ENCODE measurements around the gene B4GALT4. TPM values are rescaled to one million over a fixed set of nuclear protein-coding genes. Genes with fewer than 3 reads are reported as not detected.

Gene B4GALT4
- polyA plus RNA-seq, 3 donors = 35.4 to 39.2 (median 35.7) TPM

Other genes with a start within 250 kb of the B4GALT4 start
- 1 to 10 TPM; 4.0 to 6.4 (median 5.0) TPM for gene IGSF11, start 206.0 kb downstream of the B4GALT4 start, polyA plus RNA-seq (ENCODE audit: insufficient read length in 3 of 3)
- gene TEX55, start 94.7 kb downstream of the B4GALT4 start, polyA plus RNA-seq (ENCODE audit: insufficient read length in 3 of 3) = not detected
- 10 to 100 TPM in 1 of 3 donors, 1 to 10 TPM in 2; 8.6 to 10.1 (median 9.6) TPM for gene UPK1B, start 67.3 kb downstream of the B4GALT4 start, polyA plus RNA-seq (ENCODE audit: insufficient read length in 3 of 3)
- 10 to 100 TPM; 12.5 to 14.5 (median 14.3) TPM for gene ARHGAP31, start 53.5 kb upstream of the B4GALT4 start, polyA plus RNA-seq (ENCODE audit: insufficient read length in 3 of 3)
- 10 to 100 TPM; 49.7 to 55.4 (median 50.4) TPM for gene TMEM39A, start 222.7 kb upstream of the B4GALT4 start, polyA plus RNA-seq (ENCODE audit: insufficient read length in 3 of 3)
- 10 to 100 TPM; 24.8 to 27.3 (median 26.7) TPM for gene POGLUT1, start 228.1 kb upstream of the B4GALT4 start, polyA plus RNA-seq (ENCODE audit: insufficient read length in 3 of 3)

All from right renal cortex interstitium (tissue), 3 donors.